HL-60/S4 treated with phorbol 12-myristate 13-acetate at 8.2 ng/mL for 4 days and 3 days (cell line): ENCODE data around the gene PSD.

Experiments used
- in situ Hi-C: fragments of 300-500 bp; cut with MboI; formaldehyde crosslinking; loops from 2 replicates; pipeline ENCODE4 v1.15.0; 2022; ENCODE audit warnings: low sequenced_read_pairs

The PSD gene

GRCh38 chr10:102394079-102394800, 24.3 kb downstream of the PSD start:
- in situ Hi-C loops = no loop called here

DNA sequence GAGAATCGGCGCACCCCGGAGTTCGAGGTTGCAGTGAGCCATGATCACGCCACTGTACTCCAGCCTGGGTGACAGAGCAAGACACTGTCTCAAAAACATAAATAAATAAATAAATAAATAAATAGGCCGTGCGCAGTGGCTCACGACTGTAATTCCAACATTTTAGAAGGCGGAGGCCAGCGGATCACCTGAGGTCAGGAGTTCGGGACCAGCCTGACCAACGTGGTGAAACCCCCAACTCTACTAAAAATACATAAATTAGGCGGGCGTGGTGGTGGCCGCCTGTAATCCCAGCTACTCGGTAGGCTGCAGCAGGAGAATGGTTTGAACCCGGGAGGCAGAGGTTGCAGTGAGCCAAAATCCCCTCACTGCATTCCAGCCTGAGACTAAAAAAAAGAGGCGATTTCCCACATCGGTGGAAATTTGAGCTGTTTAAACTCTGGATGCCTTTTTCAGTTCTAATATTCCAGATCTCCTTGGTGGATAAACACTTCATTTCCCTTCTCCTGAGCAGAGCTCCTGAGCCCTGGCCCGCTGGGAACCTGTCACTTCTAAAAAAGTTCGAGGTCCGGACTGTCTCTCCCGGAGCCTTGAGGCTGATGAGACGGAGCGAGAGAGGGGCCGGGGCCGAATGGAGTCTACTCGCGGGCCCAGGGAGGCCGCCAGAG, 25.0 kb downstream of the PSD start:
- in situ Hi-C loops = no loop called here

GRCh38 chr10:102392306-102392705, 26.3 kb downstream of the PSD start:
- in situ Hi-C loops = no loop called here

- in situ Hi-C loops = no loop called here
Observed at GRCh38 chr10:102389894-102390293, 28.7 kb downstream of the PSD start.

GRCh38 chr10:102384606-102385429, 33.8 kb downstream of the PSD start:
- in situ Hi-C loops = no loop called here

GRCh38 chr10:102384053-102384452, 34.5 kb downstream of the PSD start:
- in situ Hi-C loops = no loop called here

GRCh38 chr10:102382871-102383270, 35.7 kb downstream of the PSD start:
- in situ Hi-C loops = no loop called here

DNA sequence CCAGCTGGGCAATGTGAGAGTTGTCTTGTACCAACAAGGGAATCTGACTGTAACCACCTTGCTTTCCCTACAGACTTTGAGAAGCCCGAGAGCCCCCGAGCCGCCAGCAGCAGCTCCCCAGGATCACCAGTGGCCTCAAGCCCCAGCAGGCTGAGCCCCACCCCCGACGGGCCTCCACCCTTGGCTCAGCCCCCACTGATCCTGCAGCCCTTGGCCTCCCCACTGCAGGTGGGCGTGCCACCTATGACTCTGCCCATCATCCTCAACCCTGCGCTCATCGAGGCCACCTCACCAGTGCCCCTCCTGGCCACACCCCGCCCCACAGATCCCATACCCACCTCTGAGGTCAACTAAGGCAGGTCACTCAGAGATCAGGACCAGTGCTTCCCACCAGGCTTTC, 36.6 kb downstream of the PSD start:
- in situ Hi-C loops = no loop called here

DNA sequence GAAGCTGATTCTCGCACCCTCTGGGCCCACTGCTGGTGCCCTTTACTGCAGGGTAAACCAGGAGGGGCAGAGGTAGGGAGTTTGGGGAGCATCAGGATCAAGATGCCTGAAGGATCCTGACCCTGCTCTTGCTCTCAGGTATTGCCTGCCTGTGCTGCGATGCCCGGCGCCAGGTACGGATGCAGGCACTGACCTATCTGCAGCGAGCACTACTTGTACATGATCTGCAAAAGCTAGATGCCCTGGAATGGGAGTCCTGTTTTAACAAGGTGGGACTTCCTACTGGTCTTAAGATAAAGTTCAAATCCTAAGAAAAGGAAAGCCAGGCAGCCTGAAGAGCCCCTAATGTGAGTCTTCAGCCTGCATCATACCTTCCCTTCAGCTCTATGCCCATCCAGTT, 39.2 kb downstream of the PSD start:
- in situ Hi-C loops = no loop called here

DNA sequence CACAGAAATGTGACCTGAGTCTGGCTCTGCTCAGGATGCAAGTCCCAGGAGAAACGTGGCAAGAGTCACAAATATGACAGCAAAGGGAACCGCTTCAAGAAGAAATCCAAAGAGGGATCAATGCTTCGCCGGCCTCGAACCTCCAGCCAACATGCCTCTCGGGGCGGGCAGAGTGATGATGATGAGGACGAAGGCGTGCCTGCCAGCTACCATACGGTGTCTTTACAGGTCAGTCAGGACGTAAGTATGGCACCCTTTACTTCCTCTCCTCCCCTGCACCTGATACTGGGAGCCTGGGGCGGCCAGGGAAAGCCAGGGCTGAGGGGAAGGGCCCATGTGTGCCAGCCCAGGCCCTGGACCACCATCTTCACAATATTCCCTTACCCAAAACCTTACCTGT, 41.7 kb downstream of the PSD start:
- in situ Hi-C loops = no loop called here

- in situ Hi-C loops = no loop called here
Observed at GRCh38 chr10:102375867-102376266, 42.7 kb downstream of the PSD start.

GRCh38 chr10:102375250-102375649, 43.3 kb downstream of the PSD start:
- in situ Hi-C loops = no loop called here

- in situ Hi-C loops = no loop called here
Observed at GRCh38 chr10:102371295-102371694, 47.3 kb downstream of the PSD start.

DNA sequence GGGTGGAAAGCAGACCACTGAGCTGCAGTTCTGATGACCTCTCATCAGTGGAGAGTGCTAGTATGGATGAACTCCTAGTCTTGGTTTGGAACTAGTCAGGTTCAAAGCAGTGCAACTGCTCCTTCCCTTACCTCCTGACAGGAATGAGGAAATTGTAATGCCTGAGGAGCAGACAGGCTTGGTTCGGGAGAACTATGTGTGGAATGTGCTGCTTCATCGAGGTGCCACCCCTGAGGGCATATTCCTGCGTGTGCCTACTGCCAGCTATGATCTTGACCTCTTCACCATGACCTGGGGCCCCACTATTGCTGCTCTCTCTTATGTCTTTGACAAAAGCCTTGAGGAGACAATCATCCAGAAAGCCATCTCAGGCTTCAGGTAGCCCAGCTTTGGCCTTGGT, 50.5 kb downstream of the PSD start:
- in situ Hi-C loops = no loop called here

DNA sequence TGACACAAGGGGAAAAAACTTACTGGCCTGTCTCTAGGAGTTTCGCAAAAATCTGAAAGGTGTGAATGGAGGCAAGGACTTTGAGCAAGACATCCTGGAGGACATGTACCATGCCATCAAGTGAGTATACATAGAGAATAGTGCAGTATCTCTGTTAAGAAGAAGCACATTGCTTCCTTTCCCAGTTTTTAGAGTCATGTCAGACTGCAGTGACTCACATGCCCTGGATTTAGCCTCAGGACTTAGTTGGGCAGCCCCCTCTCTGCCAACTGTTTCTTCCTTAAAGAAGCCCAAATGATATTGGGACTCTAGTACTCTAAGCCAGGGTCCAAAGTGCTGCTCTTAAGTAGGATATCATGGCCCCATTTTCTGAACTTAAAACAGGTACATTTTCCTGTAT, 51.1 kb downstream of the PSD start:
- in situ Hi-C loops = no loop called here

DNA sequence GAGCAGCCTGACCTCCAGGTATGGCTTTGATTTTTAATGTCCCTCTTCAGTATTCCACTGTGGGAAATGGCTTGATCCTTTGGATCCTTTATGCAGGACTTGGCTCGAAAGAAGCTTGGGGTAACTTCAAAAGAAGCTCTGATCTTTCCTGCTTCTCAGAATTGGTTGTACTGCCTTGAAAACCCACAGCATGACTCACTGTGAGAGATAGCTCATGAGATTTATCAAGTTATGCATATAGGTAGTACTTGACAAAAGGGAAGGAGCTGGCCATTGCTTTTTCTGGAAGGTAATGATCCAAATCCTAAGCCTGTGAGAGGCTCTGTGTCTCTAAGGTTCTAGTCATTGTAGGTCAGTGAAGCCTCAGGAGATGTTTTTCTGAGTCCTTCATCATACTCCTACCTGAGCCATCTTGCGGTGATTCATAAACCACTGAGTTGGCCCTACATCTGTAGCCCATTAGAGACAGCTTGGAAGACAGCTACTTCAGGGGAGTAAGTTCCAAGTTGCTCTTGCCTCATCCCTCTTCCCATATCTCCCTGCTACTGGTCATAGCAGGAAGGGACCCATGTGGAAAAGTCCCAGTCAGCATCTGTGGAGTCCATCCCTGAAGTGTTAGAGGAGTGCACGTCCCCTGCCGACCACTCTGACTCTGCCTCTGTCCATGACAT, 59.7 kb downstream of the PSD start:
- in situ Hi-C loops = loop anchor here (10.0 kb wide), 1 partner anchor 134 kb away; the partner anchor contains the start of gene ELOVL3

DNA sequence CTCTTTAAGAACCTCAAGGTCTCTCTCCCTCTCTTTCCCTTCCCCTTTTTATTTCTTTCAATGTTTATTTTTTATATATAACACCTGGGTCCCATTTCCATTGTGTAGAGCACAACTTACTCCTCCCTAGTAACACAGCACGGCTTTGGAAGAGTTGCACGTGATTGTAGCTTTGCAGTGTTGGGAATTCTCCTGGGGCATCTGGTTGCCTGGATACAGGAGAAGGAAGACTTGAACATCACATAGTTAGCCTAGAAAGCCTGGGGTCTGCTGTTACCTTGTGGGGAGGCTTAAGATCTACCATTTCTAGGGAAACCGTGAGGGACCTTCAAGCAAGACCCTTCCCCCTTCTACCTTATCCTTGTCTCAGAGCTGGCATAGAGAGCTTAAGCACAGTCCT, 64.1 kb downstream of the PSD start:
- in situ Hi-C loops = loop anchor here (10.0 kb wide), 1 partner anchor 130 kb away; the partner anchor contains the start of gene ELOVL3
